ENCODE data around the gene EFCAB6. TPM values are rescaled to one million over a fixed set of nuclear protein-coding genes. Genes with fewer than 3 reads are reported as not detected.

The EFCAB6 gene
- polyA plus RNA-seq, 2 of the 4 experiments (the other 2 are of a cell fraction): 0.46 to 1.2 TPM

DNA sequence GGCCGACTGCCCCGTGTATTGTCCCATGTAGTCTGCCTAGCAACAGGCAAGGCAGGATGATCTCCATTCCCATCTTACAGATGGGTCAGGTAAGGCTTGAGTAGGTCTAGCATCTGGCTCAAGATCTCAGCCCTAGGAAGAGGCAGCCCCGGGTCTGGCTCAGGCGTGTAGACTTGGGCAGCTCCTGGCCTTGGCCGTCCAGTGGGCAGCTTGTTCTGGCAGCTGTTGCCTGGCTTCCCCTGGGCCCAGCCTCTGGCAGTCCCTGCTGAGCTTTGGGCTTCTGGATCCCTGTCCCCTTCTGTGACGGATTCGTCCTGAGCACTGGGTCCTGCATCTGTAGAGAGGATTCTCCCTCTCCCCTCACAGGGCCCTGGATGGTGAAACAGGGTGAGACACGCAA lies 327.9 kb downstream of the EFCAB6 start:
- CTCF ChIA-PET: no interaction called here
- 50% methylated on average over 5 of the region's 8 CpGs for WGBS (ENCODE audit: missing lambda C conversion rate)

DNA sequence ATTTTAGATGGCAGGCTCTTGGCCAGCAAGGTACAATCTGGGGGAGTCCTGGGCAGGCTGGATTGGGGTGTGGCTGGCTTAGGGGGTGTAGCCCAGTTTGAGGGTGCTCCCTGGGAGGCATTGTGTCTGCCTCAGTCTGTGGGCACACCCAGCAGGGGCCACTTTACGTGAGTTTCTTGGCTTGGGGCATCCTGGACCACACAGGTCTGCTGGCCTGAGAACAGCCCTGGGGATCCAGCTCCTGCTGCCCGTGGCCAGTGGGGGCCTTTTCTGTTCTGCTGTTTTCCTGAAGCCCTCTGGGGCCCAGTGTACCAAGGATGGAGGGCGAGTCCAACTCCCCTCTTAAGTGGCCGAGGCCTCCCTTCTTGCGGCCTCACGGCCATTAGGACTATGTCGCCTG lies 328.4 kb downstream of the EFCAB6 start:
- CTCF ChIA-PET: no interaction called here
- Histone ChIP-seq H3K4me1 (no peaks in the 10 kb centered on the region), H3K9me3 (no peaks in the 10 kb centered on the region), H3K27ac (no peak overlapping the region), H3K4me2 (no peak overlapping the region), H3K4me3 (no peak overlapping the region)
- DNase-seq (ENCODE audit: low read depth in 1 of 2, low spot score in 1 of 2) (no peak), ATAC-seq (no peak), FAIRE-seq (no peak)
- no peak for TF ChIP-seq ZC3H11A (IDR thresholded peaks at IDR 0.05)
- TF ChIP-seq, protein P1, sequence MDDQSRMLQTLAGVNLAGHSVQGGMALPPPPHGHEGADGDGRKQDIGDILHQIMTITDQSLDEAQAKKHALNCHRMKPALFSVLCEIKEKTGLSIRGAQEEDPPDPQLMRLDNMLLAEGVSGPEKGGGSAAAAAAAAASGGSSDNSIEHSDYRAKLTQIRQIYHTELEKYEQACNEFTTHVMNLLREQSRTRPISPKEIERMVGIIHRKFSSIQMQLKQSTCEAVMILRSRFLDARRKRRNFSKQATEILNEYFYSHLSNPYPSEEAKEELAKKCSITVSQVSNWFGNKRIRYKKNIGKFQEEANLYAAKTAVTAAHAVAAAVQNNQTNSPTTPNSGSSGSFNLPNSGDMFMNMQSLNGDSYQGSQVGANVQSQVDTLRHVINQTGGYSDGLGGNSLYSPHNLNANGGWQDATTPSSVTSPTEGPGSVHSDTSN (IDR thresholded peaks at IDR 0.05): no peak
- TF ChIP-seq EHMT2 (IDR thresholded peaks at IDR 0.05; ENCODE audit: low read depth): no peak
- TF ChIP-seq HEYL (CRISPR knock-in tag; IDR thresholded peaks at IDR 0.05): no peak
- TF ChIP-seq HOXB5 (CRISPR knock-in tag; IDR thresholded peaks at IDR 0.05): no peak
- POLR2A ChIA-PET: no interaction called here
- WGBS (ENCODE audit: missing lambda C conversion rate): 0% methylated on average over 1 of the region's 7 CpGs

More for the DNA sequence above, 327.9 kb downstream of the EFCAB6 start:
- POLR2A ChIA-PET: no interaction called here
- no peak overlapping the region for H3K4me3 ChIP-seq
- H3K4me2 ChIP-seq: no peak overlapping the region
- no peaks in the 10 kb centered on the region for H3K4me1 ChIP-seq
- no peaks in the 10 kb centered on the region for H3K9me3 ChIP-seq
- no peak for ATAC-seq
- no peak for FAIRE-seq
- TF ChIP-seq FOSB (CRISPR knock-in tag; IDR thresholded peaks at IDR 0.05) (no peak), POLR2A (IDR thresholded peaks at IDR 0.05; ENCODE audit: low read length) (no peak), FOSL2 (IDR thresholded peaks at IDR 0.05) (no peak), FOSL2 (CRISPR knock-in tag; IDR thresholded peaks at IDR 0.05) (no peak), CEBPB (IDR thresholded peaks at IDR 0.05) (no peak), EP300 (IDR thresholded peaks at IDR 0.05) (no peak), MAZ (IDR thresholded peaks at IDR 0.05; ENCODE audit: borderline replicate concordance, low read depth, low read length) (no peak), CHD4 (IDR thresholded peaks at IDR 0.05; ENCODE audit: borderline replicate concordance) (no peak), KDM1A (IDR thresholded peaks at IDR 0.05; ENCODE audit: low read depth) (no peak), EHF (CRISPR knock-in tag; IDR thresholded peaks at IDR 0.05) (no peak), ATOH8 (CRISPR knock-in tag; IDR thresholded peaks at IDR 0.05; ENCODE audit: low read depth) (no peak), BCL3 (IDR thresholded peaks at IDR 0.05) (no peak), POLR2AphosphoS2 (conservative IDR thresholded peaks at IDR 0.05; ENCODE audit: low read length) (no peak), NR3C1 (IDR thresholded peaks at IDR 0.05) (no peak), TFCP2L1 (CRISPR knock-in tag; IDR thresholded peaks at IDR 0.05) (no peak), KDM5A (IDR thresholded peaks at IDR 0.05) (no peak)
- TF ChIP-seq, protein P1 (IDR thresholded peaks at IDR 0.05): no peak
- TF ChIP-seq, protein P2, sequence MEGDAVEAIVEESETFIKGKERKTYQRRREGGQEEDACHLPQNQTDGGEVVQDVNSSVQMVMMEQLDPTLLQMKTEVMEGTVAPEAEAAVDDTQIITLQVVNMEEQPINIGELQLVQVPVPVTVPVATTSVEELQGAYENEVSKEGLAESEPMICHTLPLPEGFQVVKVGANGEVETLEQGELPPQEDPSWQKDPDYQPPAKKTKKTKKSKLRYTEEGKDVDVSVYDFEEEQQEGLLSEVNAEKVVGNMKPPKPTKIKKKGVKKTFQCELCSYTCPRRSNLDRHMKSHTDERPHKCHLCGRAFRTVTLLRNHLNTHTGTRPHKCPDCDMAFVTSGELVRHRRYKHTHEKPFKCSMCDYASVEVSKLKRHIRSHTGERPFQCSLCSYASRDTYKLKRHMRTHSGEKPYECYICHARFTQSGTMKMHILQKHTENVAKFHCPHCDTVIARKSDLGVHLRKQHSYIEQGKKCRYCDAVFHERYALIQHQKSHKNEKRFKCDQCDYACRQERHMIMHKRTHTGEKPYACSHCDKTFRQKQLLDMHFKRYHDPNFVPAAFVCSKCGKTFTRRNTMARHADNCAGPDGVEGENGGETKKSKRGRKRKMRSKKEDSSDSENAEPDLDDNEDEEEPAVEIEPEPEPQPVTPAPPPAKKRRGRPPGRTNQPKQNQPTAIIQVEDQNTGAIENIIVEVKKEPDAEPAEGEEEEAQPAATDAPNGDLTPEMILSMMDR (IDR thresholded peaks at IDR 0.05): no peak
- H3K27ac ChIP-seq: no peak overlapping the region
- no peak for DNase-seq (ENCODE audit: low read depth in 1 of 2, low spot score in 1 of 2)
